HepG2 (cell line): ENCODE data around the gene MED12. TPM values are rescaled to one million over a fixed set of nuclear protein-coding genes. Genes with fewer than 3 reads are reported as not detected.

Source experiments
- ATAD3A ChIP-seq: sonication (generic); formaldehyde crosslinking; IDR thresholded peaks from 2 replicates; pipeline ENCODE4 v1.4.0; 2020; ENCODE audit warnings: missing genetic modification reagents
- CEBPB ChIP-seq: IDR thresholded peaks from 2 replicates; pipeline ENCODE4 v1.6.1; 2011; ENCODE audit warnings: low read depth, low read length, improper control_type of control experiment, borderline replicate concordance
- MYC ChIP-seq: sonication (generic); formaldehyde crosslinking; IDR thresholded peaks from 2 replicates; pipeline ENCODE4 v1.9.0; 2021; ENCODE audit warnings: missing genetic modification reagents, borderline replicate concordance
- NAIF1 ChIP-seq: sonication (generic); formaldehyde crosslinking; IDR thresholded peaks from 2 replicates; pipeline ENCODE4 v1.5.0; 2020; ENCODE audit warnings: mild to moderate bottlenecking, missing genetic modification reagents, borderline replicate concordance
- PRDM4 ChIP-seq: sonication (generic); formaldehyde crosslinking; IDR thresholded peaks from 2 replicates; pipeline ENCODE4 v1.9.0; 2021; ENCODE audit warnings: missing genetic modification reagents, borderline replicate concordance
- SAP130 ChIP-seq: IDR thresholded peaks from 2 replicates; pipeline ENCODE4 v1.6.1; 2016; ENCODE audit warnings: low read depth
- SMC3 ChIP-seq: IDR thresholded peaks from 2 replicates; pipeline ENCODE4 v1.6.1; 2011; ENCODE audit warnings: low read length, improper control_type of control experiment
- THAP11 ChIP-seq: IDR thresholded peaks from 2 replicates; pipeline ENCODE4 v1.6.1; 2016; ENCODE audit warnings: missing biosample characterization, missing genetic modification reagents
- ZBTB3 ChIP-seq: sonication (generic); formaldehyde crosslinking; IDR thresholded peaks from 2 replicates; pipeline ENCODE4 v1.4.0; 2020; ENCODE audit warnings: low read depth, mild to moderate bottlenecking, moderate library complexity, missing genetic modification reagents, borderline replicate concordance
- ZNF232 ChIP-seq: sonication (generic); formaldehyde crosslinking; IDR thresholded peaks from 2 replicates; pipeline ENCODE4 v1.4.0; 2020; ENCODE audit warnings: missing genetic modification reagents, borderline replicate concordance
- ZNF280B ChIP-seq: sonication (generic); formaldehyde crosslinking; IDR thresholded peaks from 2 replicates; pipeline ENCODE4 v1.5.0; 2020; ENCODE audit warnings: missing genetic modification reagents, mild to moderate bottlenecking, borderline replicate concordance
- ZNF672 ChIP-seq: sonication (generic); formaldehyde crosslinking; IDR thresholded peaks from 2 replicates; pipeline ENCODE4 v1.8.1; 2022; ENCODE audit warnings: missing genetic modification reagents
- ZNF792 ChIP-seq: IDR thresholded peaks from 2 replicates; pipeline ENCODE4 v1.6.1; 2016
- ZNF891 ChIP-seq: sonication (generic); formaldehyde crosslinking; IDR thresholded peaks from 2 replicates; pipeline ENCODE4 v1.5.0; 2020; ENCODE audit warnings: mild to moderate bottlenecking, missing genetic modification reagents
- polyA plus RNA-seq, 8 experiments: library from polyadenylated mRNA; depleted of rRNA in 3 of 8; stranded (reverse) in 7 of 8; unstranded in 1 of 8; fragments of >200 nt; fragmentation: Illumina TruSeq in 4 of 8; extraction: Trizol in 4 of 8; gene quantifications; 2 replicates each; pipeline versions ENCODE4 v1.2.1 to v1.2.3, GENCODE V29; 2011 to 2016; ENCODE audit warnings: low read depth in 4 of 8, missing spikeins in 1 of 8, mixed read lengths in 1 of 8; ENCODE audit not compliant: insufficient read depth in 1 of 8
- total RNA-seq, 5 experiments: library from RNA; depleted of rRNA; stranded (reverse); fragments of >200 nt; fragmentation: Illumina TruSeq; extraction: Trizol; gene quantifications; 2 replicates each; pipeline ENCODE4 v1.2.3, GENCODE V29; 2016; ENCODE audit warnings: low read depth in 1 of 5
- TF ChIP-seq, protein P1 (sequence below): sonication (generic); formaldehyde crosslinking; IDR thresholded peaks from 2 replicates; pipeline ENCODE4 v1.9.0; 2021; ENCODE audit warnings: missing genetic modification reagents, borderline replicate concordance
- TF ChIP-seq, protein P2 (sequence below): sonication (generic); formaldehyde crosslinking; IDR thresholded peaks from 2 replicates; pipeline ENCODE4 v1.5.0; 2020; ENCODE audit warnings: mild to moderate bottlenecking, missing genetic modification reagents
- TF ChIP-seq, protein P3 (sequence below): sonication (generic); formaldehyde crosslinking; IDR thresholded peaks from 2 replicates; pipeline ENCODE4 v1.4.0; 2020; ENCODE audit warnings: missing genetic modification reagents

MED12 gene
- total and polyA plus RNA-seq, 2 of the 13 experiments (the other 11 are each of a cell fraction or from before 2014, with no cell fraction given) = 9.4 to 15.0 TPM

DNA sequence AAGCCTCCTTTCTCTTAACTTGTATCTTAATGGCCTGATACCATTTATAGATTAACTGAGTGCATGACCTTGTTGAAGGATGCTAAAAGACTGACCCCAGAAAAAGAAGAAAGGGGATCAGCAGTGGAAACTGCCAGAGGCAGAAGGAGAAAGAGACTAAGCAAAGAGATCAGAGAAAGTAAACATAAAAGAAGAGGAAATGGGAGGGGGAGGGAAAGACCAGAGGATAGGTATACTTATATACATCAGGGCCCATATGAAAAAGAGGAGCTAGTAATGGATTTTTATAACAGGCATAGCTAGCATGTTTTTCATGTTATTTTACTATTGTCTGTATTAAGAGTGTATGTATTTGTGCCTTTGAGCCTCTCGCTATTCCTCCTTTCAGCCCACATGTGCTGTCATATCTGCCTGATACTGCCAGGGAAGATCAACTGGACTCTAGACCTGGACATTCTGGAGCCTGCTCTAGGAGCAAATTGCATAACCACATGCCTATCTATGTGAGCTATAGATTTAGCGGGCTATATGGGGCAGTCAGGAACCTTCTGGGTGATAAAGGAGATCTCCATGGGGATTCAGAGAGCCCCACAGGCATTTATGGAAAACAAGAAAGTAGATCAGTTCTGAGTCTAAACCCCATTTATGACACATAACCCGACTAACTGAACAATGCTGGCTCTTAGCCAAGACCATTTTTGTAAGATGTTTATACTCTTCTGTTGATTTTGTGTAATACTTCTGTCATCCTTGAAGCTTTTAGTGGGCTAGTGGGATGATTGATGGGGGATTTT, 36.9 kb upstream of the MED12 start (continued):
- TF ChIP-seq ZBTB3 (CRISPR knock-in tag) = no peak
- TF ChIP-seq ZNF891 (CRISPR knock-in tag) = no peak
- peak; percentile 82 for TF ChIP-seq CEBPB
- TF ChIP-seq ZNF232 (CRISPR knock-in tag) = peak; percentile 65; the same call in 1 of the 2 replicates
- TF ChIP-seq, protein P1, sequence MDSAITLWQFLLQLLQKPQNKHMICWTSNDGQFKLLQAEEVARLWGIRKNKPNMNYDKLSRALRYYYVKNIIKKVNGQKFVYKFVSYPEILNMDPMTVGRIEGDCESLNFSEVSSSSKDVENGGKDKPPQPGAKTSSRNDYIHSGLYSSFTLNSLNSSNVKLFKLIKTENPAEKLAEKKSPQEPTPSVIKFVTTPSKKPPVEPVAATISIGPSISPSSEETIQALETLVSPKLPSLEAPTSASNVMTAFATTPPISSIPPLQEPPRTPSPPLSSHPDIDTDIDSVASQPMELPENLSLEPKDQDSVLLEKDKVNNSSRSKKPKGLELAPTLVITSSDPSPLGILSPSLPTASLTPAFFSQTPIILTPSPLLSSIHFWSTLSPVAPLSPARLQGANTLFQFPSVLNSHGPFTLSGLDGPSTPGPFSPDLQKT (CRISPR knock-in tag) = no peak
- TF ChIP-seq NAIF1 = no peak
- TF ChIP-seq, protein P2, sequence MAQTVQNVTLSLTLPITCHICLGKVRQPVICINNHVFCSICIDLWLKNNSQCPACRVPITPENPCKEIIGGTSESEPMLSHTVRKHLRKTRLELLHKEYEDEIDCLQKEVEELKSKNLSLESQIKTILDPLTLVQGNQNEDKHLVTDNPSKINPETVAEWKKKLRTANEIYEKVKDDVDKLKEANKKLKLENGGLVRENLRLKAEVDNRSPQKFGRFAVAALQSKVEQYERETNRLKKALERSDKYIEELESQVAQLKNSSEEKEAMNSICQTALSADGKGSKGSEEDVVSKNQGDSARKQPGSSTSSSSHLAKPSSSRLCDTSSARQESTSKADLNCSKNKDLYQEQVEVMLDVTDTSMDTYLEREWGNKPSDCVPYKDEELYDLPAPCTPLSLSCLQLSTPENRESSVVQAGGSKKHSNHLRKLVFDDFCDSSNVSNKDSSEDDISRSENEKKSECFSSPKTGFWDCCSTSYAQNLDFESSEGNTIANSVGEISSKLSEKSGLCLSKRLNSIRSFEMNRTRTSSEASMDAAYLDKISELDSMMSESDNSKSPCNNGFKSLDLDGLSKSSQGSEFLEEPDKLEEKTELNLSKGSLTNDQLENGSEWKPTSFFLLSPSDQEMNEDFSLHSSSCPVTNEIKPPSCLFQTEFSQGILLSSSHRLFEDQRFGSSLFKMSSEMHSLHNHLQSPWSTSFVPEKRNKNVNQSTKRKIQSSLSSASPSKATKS (CRISPR knock-in tag) = no peak
- TF ChIP-seq ZNF672 (CRISPR knock-in tag) = no peak
- TF ChIP-seq ZNF792 (CRISPR knock-in tag) = 0 out of 2 replicates have a peak, but pooled peaks have one; percentile 21
- no peak for TF ChIP-seq ATAD3A
- TF ChIP-seq ZNF280B = no peak
- TF ChIP-seq PRDM4 (CRISPR knock-in tag) = no peak
- TF ChIP-seq THAP11 (CRISPR knock-in tag) = peak; percentile 57; the same call in 1 of the 2 replicates
- no peak for TF ChIP-seq SMC3
- TF ChIP-seq MYC = no peak
- TF ChIP-seq, protein P3, sequence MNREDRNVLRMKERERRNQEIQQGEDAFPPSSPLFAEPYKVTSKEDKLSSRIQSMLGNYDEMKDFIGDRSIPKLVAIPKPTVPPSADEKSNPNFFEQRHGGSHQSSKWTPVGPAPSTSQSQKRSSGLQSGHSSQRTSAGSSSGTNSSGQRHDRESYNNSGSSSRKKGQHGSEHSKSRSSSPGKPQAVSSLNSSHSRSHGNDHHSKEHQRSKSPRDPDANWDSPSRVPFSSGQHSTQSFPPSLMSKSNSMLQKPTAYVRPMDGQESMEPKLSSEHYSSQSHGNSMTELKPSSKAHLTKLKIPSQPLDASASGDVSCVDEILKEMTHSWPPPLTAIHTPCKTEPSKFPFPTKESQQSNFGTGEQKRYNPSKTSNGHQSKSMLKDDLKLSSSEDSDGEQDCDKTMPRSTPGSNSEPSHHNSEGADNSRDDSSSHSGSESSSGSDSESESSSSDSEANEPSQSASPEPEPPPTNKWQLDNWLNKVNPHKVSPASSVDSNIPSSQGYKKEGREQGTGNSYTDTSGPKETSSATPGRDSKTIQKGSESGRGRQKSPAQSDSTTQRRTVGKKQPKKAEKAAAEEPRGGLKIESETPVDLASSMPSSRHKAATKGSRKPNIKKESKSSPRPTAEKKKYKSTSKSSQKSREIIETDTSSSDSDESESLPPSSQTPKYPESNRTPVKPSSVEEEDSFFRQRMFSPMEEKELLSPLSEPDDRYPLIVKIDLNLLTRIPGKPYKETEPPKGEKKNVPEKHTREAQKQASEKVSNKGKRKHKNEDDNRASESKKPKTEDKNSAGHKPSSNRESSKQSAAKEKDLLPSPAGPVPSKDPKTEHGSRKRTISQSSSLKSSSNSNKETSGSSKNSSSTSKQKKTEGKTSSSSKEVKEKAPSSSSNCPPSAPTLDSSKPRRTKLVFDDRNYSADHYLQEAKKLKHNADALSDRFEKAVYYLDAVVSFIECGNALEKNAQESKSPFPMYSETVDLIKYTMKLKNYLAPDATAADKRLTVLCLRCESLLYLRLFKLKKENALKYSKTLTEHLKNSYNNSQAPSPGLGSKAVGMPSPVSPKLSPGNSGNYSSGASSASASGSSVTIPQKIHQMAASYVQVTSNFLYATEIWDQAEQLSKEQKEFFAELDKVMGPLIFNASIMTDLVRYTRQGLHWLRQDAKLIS (CRISPR knock-in tag) = no peak
- peak; percentile 56 for TF ChIP-seq SAP130 (CRISPR knock-in tag)
